K562 (cell line): ENCODE results near the gene CBL. TPM values are rescaled to one million over a fixed set of nuclear protein-coding genes. Genes with fewer than 3 reads are reported as not detected.
A peak's percentile ranks its signal among the peaks of the same experiment; 100 is the strongest.

Source experiments
- CBX3 ChIP-seq, 2 experiments: IDR thresholded peaks; 1 replicate in 1 of 2; 2 replicates in 1 of 2; pipeline ENCODE4 v1.6.1; 2012; ENCODE audit warnings: inconsistent platforms in 2 of 2, low read length in 2 of 2, borderline replicate concordance in 1 of 2, control low read depth in 1 of 2
- CXXC5 ChIP-seq: fragments of 250-450 bp; sonication (Bioruptor Pico); IDR thresholded peaks from 2 replicates; pipeline ENCODE4 v1.8.0; 2022; ENCODE audit warnings: inconsistent platforms, mild to moderate bottlenecking, moderate library complexity
- DPF2 ChIP-seq: fragments of 450-650 bp; IDR thresholded peaks from 2 replicates; pipeline ENCODE4 v1.6.1; 2016
- GATAD2B ChIP-seq: fragments of 450-650 bp; IDR thresholded peaks from 2 replicates; pipeline ENCODE4 v1.6.1; 2017; ENCODE audit warnings: mild to moderate bottlenecking, borderline replicate concordance
- ILK ChIP-seq: fragments of 450-650 bp; IDR thresholded peaks from 2 replicates; pipeline ENCODE4 v1.6.1; 2016; ENCODE audit warnings: missing genetic modification characterization, low read depth, mild to moderate bottlenecking, missing compliant biosample characterization, moderate library complexity, borderline replicate concordance
- IRF9 ChIP-seq: fragments of 450-650 bp; IDR thresholded peaks from 2 replicates; pipeline ENCODE4 v1.6.1; 2016; ENCODE audit warnings: missing biosample characterization, missing genetic modification characterization
- JUN ChIP-seq, 2 experiments: sonication (generic) in 1 of 2; formaldehyde crosslinking in 1 of 2; IDR thresholded peaks; 2 replicates each; pipeline versions ENCODE4 v1.6.1 to v1.8.0; 2012 to 2022; ENCODE audit warnings: borderline replicate concordance in 2 of 2, mild to moderate bottlenecking in 2 of 2, improper control_type of control experiment in 1 of 2, low read depth in 1 of 2, low read length in 1 of 2, missing genetic modification reagents in 1 of 2
- KLF1 ChIP-seq: fragments of 450-650 bp; IDR thresholded peaks from 2 replicates; pipeline ENCODE4 v1.6.1; 2016; ENCODE audit warnings: missing genetic modification characterization, missing compliant biosample characterization
- MAFG ChIP-seq: fragments of 450-650 bp; conservative IDR thresholded peaks from 2 replicates; pipeline ENCODE4 v1.6.1; 2016; ENCODE audit warnings: missing genetic modification characterization, missing compliant biosample characterization
- MNT ChIP-seq, 2 experiments: fragments of 450-650 bp; conservative IDR thresholded peaks; 2 replicates each; pipeline ENCODE4 v1.6.1; 2017; ENCODE audit warnings: mild to moderate bottlenecking in 2 of 2, moderate library complexity in 2 of 2
- PRPF4 ChIP-seq: fragments of 200-400 bp; formaldehyde crosslinking; IDR thresholded peaks from one replicate; pipeline ENCODE4 v1.6.1; 2017; ENCODE audit warnings: low read length, low read depth, mild to moderate bottlenecking; ENCODE audit not compliant: insufficient read depth, poor library complexity, severe bottlenecking
- RBM15 ChIP-seq: fragments of 200-400 bp; formaldehyde crosslinking; IDR thresholded peaks from 2 replicates; pipeline ENCODE4 v1.6.1; 2018; ENCODE audit warnings: mild to moderate bottlenecking, low read length, moderate library complexity; ENCODE audit not compliant: insufficient read depth
- SETDB1 ChIP-seq: IDR thresholded peaks from one replicate; pipeline ENCODE4 v1.6.1; 2012; ENCODE audit warnings: low read length, control low read depth, inconsistent platforms
- TCF3 ChIP-seq: sonication (generic); formaldehyde crosslinking; IDR thresholded peaks from 2 replicates; pipeline ENCODE4 v1.4.0; 2020; ENCODE audit warnings: mild to moderate bottlenecking, missing genetic modification reagents
- THAP12 ChIP-seq: fragments of 250-450 bp; sonication (Bioruptor Pico); IDR thresholded peaks from 2 replicates; pipeline ENCODE4 v1.9.0; 2021; ENCODE audit warnings: mild to moderate bottlenecking, inconsistent platforms
- ZNF764 ChIP-seq: fragments of 250-450 bp; sonication (Bioruptor Pico); IDR thresholded peaks from 2 replicates; pipeline ENCODE4 v1.4.0; 2020; ENCODE audit warnings: low read depth, mild to moderate bottlenecking, moderate library complexity
- ZNF766 ChIP-seq: fragments of 200-800 bp; sonication (Bioruptor generic); conservative IDR thresholded peaks from 2 replicates; pipeline ENCODE4 v1.6.1; 2016; ENCODE audit warnings: missing genetic modification characterization, missing compliant biosample characterization
- ZNF79 ChIP-seq: fragments of 250-450 bp; sonication (Bioruptor Pico); IDR thresholded peaks from 2 replicates; pipeline ENCODE4 v1.4.0; 2020; ENCODE audit warnings: low read depth, mild to moderate bottlenecking, moderate library complexity
- polyA plus RNA-seq, 8 experiments: library from polyadenylated mRNA; depleted of rRNA in 4 of 8; stranded (reverse) in 5 of 8; unstranded in 3 of 8; fragments of >200 nt; fragmentation: Nextera tagmentation in 2 of 8; fragmentation: Illumina TruSeq in 1 of 8; extraction: Ambion mirVana in 2 of 8; extraction: Trizol in 1 of 8; gene quantifications; 2 replicates each; pipeline versions ENCODE4 v1.2.1 to v1.2.3, GENCODE V29; 2011 to 2014; ENCODE audit warnings: inconsistent platforms in 1 of 8, missing spikeins in 1 of 8
- total RNA-seq, 7 experiments: library from RNA; depleted of rRNA in 6 of 7; stranded (reverse); fragments of >200 nt in 6 of 7; fragmentation: Illumina TruSeq in 2 of 7; extraction: Trizol in 2 of 7; gene quantifications; 2 replicates each; pipeline versions ENCODE4 v1.2.1 to v1.2.3, GENCODE V29; 2011 to 2021; ENCODE audit warnings: low replicate concordance in 1 of 7
- TF ChIP-seq, protein P1 (sequence below): fragments of 250-450 bp; sonication (Bioruptor Pico); IDR thresholded peaks from 2 replicates; pipeline ENCODE4 v1.8.0; 2022; ENCODE audit warnings: inconsistent platforms

Gene CBL
- total and polyA plus RNA-seq, 9 of the 15 experiments (the other 6 are each of a cell fraction or from before 2014, with no cell fraction given), result 3.2 to 24.9 (median 9.9) TPM

DNA sequence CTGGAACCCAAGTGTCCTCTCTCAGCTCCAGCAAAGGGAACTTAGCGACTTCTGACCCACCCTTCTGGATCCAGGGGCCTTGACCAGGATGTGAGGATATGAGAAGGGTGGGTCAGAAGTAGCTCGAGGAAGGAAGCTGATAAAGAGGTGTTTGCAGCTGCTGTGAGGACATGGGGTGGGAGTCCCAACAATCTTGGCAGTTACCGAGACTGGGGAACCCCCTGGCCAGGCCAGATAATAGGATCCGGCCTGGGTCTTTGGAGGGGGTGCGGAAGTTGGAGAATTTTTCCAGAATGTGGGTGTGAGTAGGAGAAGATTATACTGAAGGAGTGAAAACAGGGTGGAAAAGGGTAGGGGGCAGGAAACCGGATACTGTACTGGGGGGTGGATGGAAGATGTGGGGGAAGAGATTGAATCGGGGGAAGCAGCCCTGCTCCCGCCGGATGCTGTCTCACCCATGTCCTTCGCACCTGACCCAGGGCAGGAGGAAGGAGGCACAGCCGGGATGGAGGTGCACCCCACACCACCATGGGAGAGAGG is 113.6 kb downstream of the CBL start (continued):
- TF ChIP-seq THAP12 (CRISPR knock-in tag) (no peak), RBM15 (no peak), ILK (tag) (no peak), ZNF764 (CRISPR knock-in tag) (no peak), DPF2 (peak; percentile 84), SETDB1 (no peak), KLF1 (tag) (no peak), ZNF79 (CRISPR knock-in tag) (no peak), MAFG (tag) (no peak), GATAD2B (peak; percentile 70; the same call in 1 of the 2 replicates), PRPF4 (no peak), TCF3 (peak; percentile 81), CXXC5 (CRISPR knock-in tag) (no peak), MNT (conservative IDR thresholded peaks at IDR 0.05) (0 out of 4 replicates have a peak, but pooled peaks of 1 of the 2 experiments have one; percentile 58), ZNF766 (CRISPR knock-in tag) (no peak), JUN (IDR thresholded peaks at IDR 0.05; ENCODE audit: borderline replicate concordance, low read depth, low read length) (no peak), JUN (CRISPR knock-in tag; IDR thresholded peaks at IDR 0.05; ENCODE audit: borderline replicate concordance) (no peak), CBX3 (IDR thresholded peaks at IDR 0.05; ENCODE audit: borderline replicate concordance in 1 of 2, low read length in 2 of 2) (no peak), IRF9 (tag) (no peak)
- TF ChIP-seq, protein P1, sequence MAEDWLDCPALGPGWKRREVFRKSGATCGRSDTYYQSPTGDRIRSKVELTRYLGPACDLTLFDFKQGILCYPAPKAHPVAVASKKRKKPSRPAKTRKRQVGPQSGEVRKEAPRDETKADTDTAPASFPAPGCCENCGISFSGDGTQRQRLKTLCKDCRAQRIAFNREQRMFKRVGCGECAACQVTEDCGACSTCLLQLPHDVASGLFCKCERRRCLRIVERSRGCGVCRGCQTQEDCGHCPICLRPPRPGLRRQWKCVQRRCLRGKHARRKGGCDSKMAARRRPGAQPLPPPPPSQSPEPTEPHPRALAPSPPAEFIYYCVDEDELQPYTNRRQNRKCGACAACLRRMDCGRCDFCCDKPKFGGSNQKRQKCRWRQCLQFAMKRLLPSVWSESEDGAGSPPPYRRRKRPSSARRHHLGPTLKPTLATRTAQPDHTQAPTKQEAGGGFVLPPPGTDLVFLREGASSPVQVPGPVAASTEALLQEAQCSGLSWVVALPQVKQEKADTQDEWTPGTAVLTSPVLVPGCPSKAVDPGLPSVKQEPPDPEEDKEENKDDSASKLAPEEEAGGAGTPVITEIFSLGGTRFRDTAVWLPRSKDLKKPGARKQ (CRISPR knock-in tag), result no peak
